Parathyroid adenoma (tissue), 2 donors: ENCODE measurements around the gene TGFBR3.
A peak's percentile ranks its signal among the peaks of the same experiment; 100 is the strongest.

ENCODE experiments used
- H2AFZ ChIP-seq: fragments of 300-600 bp; sonication (generic); one replicate; pipeline ENCODE4 v1.7.0; 2017; ENCODE audit warnings: antibody characterized with exemption, mild to moderate bottlenecking
- H3K27ac ChIP-seq: fragments of 300-600 bp; sonication (generic); one replicate; pipeline ENCODE4 v1.7.0; 2017
- H3K27me3 ChIP-seq: fragments of 300-600 bp; sonication (generic); one replicate; pipeline ENCODE4 v1.7.0; 2017; ENCODE audit warnings: low read length; ENCODE audit not compliant: control insufficient read depth, insufficient read depth
- H3K36me3 ChIP-seq: fragments of 300-600 bp; sonication (generic); one replicate; pipeline ENCODE4 v1.7.0; 2017; ENCODE audit warnings: low read length; ENCODE audit not compliant: control insufficient read depth, insufficient read depth
- H3K4me1 ChIP-seq: fragments of 300-600 bp; sonication (generic); one replicate; pipeline ENCODE4 v1.7.0; 2017; ENCODE audit warnings: control low read depth
- H3K4me2 ChIP-seq: fragments of 300-600 bp; sonication (generic); one replicate; pipeline ENCODE4 v1.7.0; 2017; ENCODE audit warnings: low read length
- H3K4me3 ChIP-seq: fragments of 300-600 bp; sonication (generic); one replicate; pipeline ENCODE4 v1.7.0; 2017; ENCODE audit warnings: low read depth, low read length
- H3K79me2 ChIP-seq: fragments of 300-600 bp; sonication (generic); one replicate; pipeline ENCODE4 v1.7.0; 2017; ENCODE audit warnings: control low read depth
- H3K9ac ChIP-seq: fragments of 300-600 bp; sonication (generic); one replicate; pipeline ENCODE4 v1.7.0; 2017; ENCODE audit warnings: mild to moderate bottlenecking
- H3K9me3 ChIP-seq: fragments of 300-600 bp; sonication (generic); one replicate; pipeline ENCODE4 v1.7.0; 2017; ENCODE audit warnings: low read length; ENCODE audit not compliant: control insufficient read depth
- CTCF ChIP-seq: fragments of 300-600 bp; sonication (generic); IDR thresholded peaks from one replicate; pipeline ENCODE4 v1.7.0; 2017; ENCODE audit warnings: antibody characterized with exemption, mild to moderate bottlenecking
- donor health status: primary hyperparathyroidism.

TGFBR3 gene

GRCh38 chr1:91826649-91827048, 59.3 kb downstream of the TGFBR3 start:
- Histone ChIP-seq H3K27ac (no peak overlapping the region), H3K79me2 (no peaks in the 10 kb centered on the region), H3K4me2 (no peak overlapping the region), H3K36me3 (no peaks in the 10 kb centered on the region), H2AFZ (no peak overlapping the region), H3K4me1 (peaks cover 10% of the 10 kb centered on the region), H3K9me3 (no peaks in the 10 kb centered on the region), H3K9ac (no peak overlapping the region), H3K4me3 (no peak overlapping the region), H3K27me3 (no peaks in the 10 kb centered on the region)
- TF ChIP-seq CTCF, result no peak

GRCh38 chr1:91826248-91826647, 59.7 kb downstream of the TGFBR3 start:
- no peaks in the 10 kb centered on the region for H3K9me3 ChIP-seq
- no peak overlapping the region for H2AFZ ChIP-seq
- H3K36me3 ChIP-seq, result no peaks in the 10 kb centered on the region
- H3K4me2 ChIP-seq, result no peak overlapping the region
- no peak overlapping the region for H3K27ac ChIP-seq
- peaks cover 9% of the 10 kb centered on the region for H3K4me1 ChIP-seq
- H3K27me3 ChIP-seq, result no peaks in the 10 kb centered on the region
- H3K79me2 ChIP-seq, result no peaks in the 10 kb centered on the region
- H3K4me3 ChIP-seq, result no peak overlapping the region
- TF ChIP-seq CTCF, result no peak
- H3K9ac ChIP-seq, result no peak overlapping the region

- TF ChIP-seq CTCF, result no peak
- no peak overlapping the region for H2AFZ ChIP-seq
- no peak overlapping the region for H3K4me3 ChIP-seq
- H3K36me3 ChIP-seq, result no peaks in the 10 kb centered on the region
- no peak overlapping the region for H3K27ac ChIP-seq
- no peak overlapping the region for H3K4me2 ChIP-seq
- H3K4me1 ChIP-seq, result peaks cover 16% of the 10 kb centered on the region
- no peaks in the 10 kb centered on the region for H3K27me3 ChIP-seq
- no peak overlapping the region for H3K9ac ChIP-seq
- peaks cover 2% of the 10 kb centered on the region for H3K79me2 ChIP-seq
- H3K9me3 ChIP-seq, result no peaks in the 10 kb centered on the region
Observed at GRCh38 chr1:91821126-91821868, 64.7 kb downstream of the TGFBR3 start.

- Histone ChIP-seq H3K27ac (peak overlapping the region; percentile 76), H2AFZ (no peak overlapping the region), H3K4me3 (no peak overlapping the region), H3K4me2 (no peak overlapping the region), H3K9me3 (no peaks in the 10 kb centered on the region), H3K36me3 (no peaks in the 10 kb centered on the region), H3K79me2 (peaks cover 2% of the 10 kb centered on the region), H3K9ac (no peak overlapping the region), H3K27me3 (no peaks in the 10 kb centered on the region), H3K4me1 (peaks cover 16% of the 10 kb centered on the region)
- TF ChIP-seq CTCF, result no peak
Observed at GRCh38 chr1:91819038-91819788, 66.7 kb downstream of the TGFBR3 start.

- H3K9me3 ChIP-seq, result no peaks in the 10 kb centered on the region
- peaks cover 16% of the 10 kb centered on the region for H3K4me1 ChIP-seq
- H3K27me3 ChIP-seq, result no peaks in the 10 kb centered on the region
- H3K79me2 ChIP-seq, result peaks cover 2% of the 10 kb centered on the region
- H3K27ac ChIP-seq, result peak overlapping the region; percentile 76
- no peak overlapping the region for H2AFZ ChIP-seq
- no peaks in the 10 kb centered on the region for H3K36me3 ChIP-seq
- H3K9ac ChIP-seq, result no peak overlapping the region
- H3K4me2 ChIP-seq, result peak overlapping the region; percentile 41
- H3K4me3 ChIP-seq, result no peak overlapping the region
- TF ChIP-seq CTCF, result no peak
Observed at GRCh38 chr1:91818713-91818975, 67.3 kb downstream of the TGFBR3 start.
